Caco-2 (cell line): ENCODE measurements around the gene MPI. TPM values are rescaled to one million over a fixed set of nuclear protein-coding genes. Genes with fewer than 3 reads are reported as not detected.

ENCODE experiments used
- BruUV-seq: library from RNA; stranded (reverse); fragments of 400-500 nt; replicated peaks from 2 replicates; lab custom pipeline; 2021; lab: Mats Ljungman, UMichigan
- CTCF ChIA-PET: fragments of 300-600 bp; sonication (Branson Sonifier 250); formaldehyde crosslinking; loops from one replicate; lab custom pipeline; 2022; ENCODE audit warnings: antibody characterized with exemption; lab: Charles Lee
- POLR2A ChIA-PET: fragments of 300-600 bp; sonication (Branson Sonifier 250); formaldehyde crosslinking; loops from one replicate; lab custom pipeline; 2022; ENCODE audit warnings: antibody characterized with exemption; lab: Charles Lee
- DNase-seq, 2 experiments: peaks; one replicate each; pipeline versions ENCODE4 v3.0.0 to v3.0.0-alpha.2; 2020 to 2022
- H3K27me3 ChIP-seq: replicated peaks from 2 replicates; pipeline ENCODE4 v1.6.0; 2011; ENCODE audit warnings: low read length; ENCODE audit not compliant: control insufficient read depth, insufficient read depth
- H3K36me3 ChIP-seq: 2 replicates; pipeline ENCODE4 v1.5.1; 2011; ENCODE audit warnings: low read length; ENCODE audit not compliant: control insufficient read depth, insufficient read depth
- H3K4me1 ChIP-seq: fragments of 250-450 bp; sonication (Bioruptor Pico); 2 replicates; pipeline ENCODE4 v1.5.1; 2020; ENCODE audit warnings: mild to moderate bottlenecking
- H3K4me3 ChIP-seq: 2 replicates; pipeline ENCODE4 v1.5.1; 2011; ENCODE audit warnings: low read depth, mild to moderate bottlenecking, control low read depth, low read length
- H3K9me3 ChIP-seq: fragments of 250-450 bp; sonication (Bioruptor Pico); 2 replicates; pipeline ENCODE4 v1.5.1; 2020; ENCODE audit warnings: mild to moderate bottlenecking, moderate library complexity
- H3K27ac Mint-ChIP-seq: one replicate; pipeline ENCODE4 v1.8.0; 2022; ENCODE audit warnings: mixed read lengths; ENCODE audit not compliant: unreplicated experiment
- H3K27me3 Mint-ChIP-seq: one replicate; pipeline ENCODE4 v1.8.0; 2022; ENCODE audit warnings: mixed read lengths; ENCODE audit not compliant: insufficient read depth, unreplicated experiment
- H3K36me3 Mint-ChIP-seq: one replicate; pipeline ENCODE4 v1.8.0; 2022; ENCODE audit warnings: mild to moderate bottlenecking, mixed read lengths; ENCODE audit not compliant: insufficient read depth, unreplicated experiment
- H3K4me1 Mint-ChIP-seq: one replicate; pipeline ENCODE4 v1.8.0; 2022; ENCODE audit warnings: low read depth, mixed read lengths; ENCODE audit not compliant: unreplicated experiment
- H3K4me3 Mint-ChIP-seq: one replicate; pipeline ENCODE4 v1.8.0; 2022; ENCODE audit warnings: mild to moderate bottlenecking, moderate library complexity, mixed read lengths; ENCODE audit not compliant: unreplicated experiment
- H3K9me3 Mint-ChIP-seq: one replicate; pipeline ENCODE4 v1.8.0; 2022; ENCODE audit warnings: mixed read lengths; ENCODE audit not compliant: unreplicated experiment
- intact Hi-C: fragments of 100-400 bp; cut with micrococcal nuclease; formaldehyde crosslinking; loops from one replicate; pipeline ENCODE4 v1.10.0; 2022; ENCODE audit not compliant: unreplicated experiment
- total RNA-seq: library from RNA; stranded (reverse); gene quantifications from 2 replicates; pipeline ENCODE4 v1.2.3, GENCODE V29; 2022
- TF ChIP-seq, protein P1 (sequence below), 2 experiments: fragments of 200-600 bp in 1 of 2; IDR thresholded peaks; 1 replicate in 1 of 2; 2 replicates in 1 of 2; pipeline versions ENCODE4 v1.5.1 to v1.8.0; 2011 to 2022; ENCODE audit warnings: antibody characterized with exemption in 1 of 2, control low read depth in 1 of 2, inconsistent platforms in 1 of 2, low read depth in 1 of 2, low read length in 1 of 2, mild to moderate bottlenecking in 1 of 2, moderate library complexity in 1 of 2; ENCODE audit not compliant: insufficient read depth in 1 of 2, severe bottlenecking in 1 of 2, unreplicated experiment in 1 of 2

The MPI gene
- total RNA-seq, 1 experiment from 2014 or later: 29.1 TPM

- Histone ChIP-seq H3K4me1 (no peaks in the 10 kb centered on the region), H3K9me3 (no peaks in the 10 kb centered on the region), H3K4me3 (no peak overlapping the region), H3K36me3 (no peaks in the 10 kb centered on the region), H3K27me3 (no peaks in the 10 kb centered on the region)
- DNase-seq: no peak
- no peak overlapping the region for H3K27ac Mint-ChIP-seq
- ChIA-PET POLR2A (interaction anchor here (1.4 kb wide), 1 partner anchor 11 kb away, joined by 5 read pairs; the partner anchor contains the start of gene FAM219B), CTCF (interaction anchor here (0.6 kb wide), 1 partner anchor 148 kb away, joined by 3 read pairs; no protein-coding TSS in a partner anchor)
- intact Hi-C loops: no loop called here
- BruUV-seq: no TSS peak
- no peaks in the 10 kb centered on the region for H3K27me3 Mint-ChIP-seq
- no peaks in the 10 kb centered on the region for H3K9me3 Mint-ChIP-seq
- no peak overlapping the region for H3K4me3 Mint-ChIP-seq
- H3K36me3 Mint-ChIP-seq: peaks cover 86% of the 10 kb centered on the region
- TF ChIP-seq, protein P1, sequence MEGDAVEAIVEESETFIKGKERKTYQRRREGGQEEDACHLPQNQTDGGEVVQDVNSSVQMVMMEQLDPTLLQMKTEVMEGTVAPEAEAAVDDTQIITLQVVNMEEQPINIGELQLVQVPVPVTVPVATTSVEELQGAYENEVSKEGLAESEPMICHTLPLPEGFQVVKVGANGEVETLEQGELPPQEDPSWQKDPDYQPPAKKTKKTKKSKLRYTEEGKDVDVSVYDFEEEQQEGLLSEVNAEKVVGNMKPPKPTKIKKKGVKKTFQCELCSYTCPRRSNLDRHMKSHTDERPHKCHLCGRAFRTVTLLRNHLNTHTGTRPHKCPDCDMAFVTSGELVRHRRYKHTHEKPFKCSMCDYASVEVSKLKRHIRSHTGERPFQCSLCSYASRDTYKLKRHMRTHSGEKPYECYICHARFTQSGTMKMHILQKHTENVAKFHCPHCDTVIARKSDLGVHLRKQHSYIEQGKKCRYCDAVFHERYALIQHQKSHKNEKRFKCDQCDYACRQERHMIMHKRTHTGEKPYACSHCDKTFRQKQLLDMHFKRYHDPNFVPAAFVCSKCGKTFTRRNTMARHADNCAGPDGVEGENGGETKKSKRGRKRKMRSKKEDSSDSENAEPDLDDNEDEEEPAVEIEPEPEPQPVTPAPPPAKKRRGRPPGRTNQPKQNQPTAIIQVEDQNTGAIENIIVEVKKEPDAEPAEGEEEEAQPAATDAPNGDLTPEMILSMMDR (IDR thresholded peaks at IDR 0.05; ENCODE audit: insufficient read depth in 1 of 2, low read depth in 1 of 2, low read length in 1 of 2, severe bottlenecking in 1 of 2, unreplicated experiment in 1 of 2): no peak
- no peaks in the 10 kb centered on the region for H3K4me1 Mint-ChIP-seq
Measured at GRCh38 chr15:74917676-74918075, 27.8 kb downstream of the MPI start.

GRCh38 chr15:74920456-74920855 lies 30.6 kb downstream of the MPI start:
- H3K4me3 ChIP-seq: no peak overlapping the region
- BruUV-seq: no TSS peak
- peaks cover 88% of the 10 kb centered on the region for H3K36me3 Mint-ChIP-seq
- intact Hi-C loops: no loop called here
- peaks cover 3% of the 10 kb centered on the region; the same call in 1 of the 2 replicates for H3K36me3 ChIP-seq
- POLR2A ChIA-PET: no interaction called here
- H3K27me3 Mint-ChIP-seq: no peaks in the 10 kb centered on the region
- TF ChIP-seq, protein P1 (IDR thresholded peaks at IDR 0.05; ENCODE audit: insufficient read depth in 1 of 2, low read depth in 1 of 2, low read length in 1 of 2, severe bottlenecking in 1 of 2, unreplicated experiment in 1 of 2): no peak
- no peak for DNase-seq
- H3K9me3 ChIP-seq: no peaks in the 10 kb centered on the region
- no peaks in the 10 kb centered on the region for H3K4me1 ChIP-seq
- no peaks in the 10 kb centered on the region for H3K27me3 ChIP-seq
- H3K4me1 Mint-ChIP-seq: no peaks in the 10 kb centered on the region
- no peak overlapping the region for H3K4me3 Mint-ChIP-seq
- H3K9me3 Mint-ChIP-seq: no peaks in the 10 kb centered on the region
- CTCF ChIA-PET: no interaction called here
- H3K27ac Mint-ChIP-seq: no peak overlapping the region

- CTCF ChIA-PET: no interaction called here
- H3K36me3 Mint-ChIP-seq: peaks cover 88% of the 10 kb centered on the region
- Histone ChIP-seq H3K36me3 (peaks cover 3% of the 10 kb centered on the region; the same call in 1 of the 2 replicates), H3K4me3 (no peak overlapping the region), H3K27me3 (no peaks in the 10 kb centered on the region), H3K9me3 (no peaks in the 10 kb centered on the region), H3K4me1 (no peaks in the 10 kb centered on the region)
- no peaks in the 10 kb centered on the region for H3K27me3 Mint-ChIP-seq
- H3K4me1 Mint-ChIP-seq: no peaks in the 10 kb centered on the region
- no peak overlapping the region for H3K27ac Mint-ChIP-seq
- TF ChIP-seq, protein P1 (IDR thresholded peaks at IDR 0.05; ENCODE audit: insufficient read depth in 1 of 2, low read depth in 1 of 2, low read length in 1 of 2, severe bottlenecking in 1 of 2, unreplicated experiment in 1 of 2): no peak
- no peak overlapping the region for H3K4me3 Mint-ChIP-seq
- POLR2A ChIA-PET: no interaction called here
- intact Hi-C loops: no loop called here
- TSS peak; percentile 5 for BruUV-seq
- no peak for DNase-seq
- H3K9me3 Mint-ChIP-seq: no peaks in the 10 kb centered on the region
Measured at GRCh38 chr15:74924525-74924924, 34.7 kb downstream of the MPI start.
